Right ventricle myocardium inferior (tissue), 1 donor: ENCODE results near the gene GPC5. TPM values are rescaled to one million over a fixed set of nuclear protein-coding genes. Genes with fewer than 3 reads are reported as not detected.

ENCODE experiments used
- ATAC-seq: fragments of 200-7000 bp; cut with Tn5 transposase; one replicate; pipeline ENCODE4 v1.9.1; 2020; ENCODE audit warnings: mild to moderate bottlenecking, moderate library complexity
- DNase-seq: peaks from one replicate; pipeline ENCODE4 v3.0.0; 2021; ENCODE audit errors: missing footprints
- intact Hi-C: fragments of 100-400 bp; cut with DNase I; formaldehyde crosslinking; loops from one replicate; pipeline ENCODE4 v1.11.0; 2022
- total RNA-seq: library from RNA; stranded (reverse); fragmentation: NEBNext Ultra II Directional; extraction: Animal tissue kit (Norgen Biotek cat#: 25700); gene quantifications from one replicate; pipeline ENCODE4 v1.2.1, GENCODE V29; 2021
- donor health status: DM: no; HTN: yes; CAD: no; lungs with severe emphysema.

The GPC5 gene
- total RNA-seq, 1 donor from 2014 or later: 1.8 TPM

- intact Hi-C loops: no loop called here
- DNase-seq (no peak), ATAC-seq (no peak)
Measured at GRCh38 chr13:91948736-91949135, 550.3 kb downstream of the GPC5 start.

- intact Hi-C loops: no loop called here
- DNase-seq (no peak), ATAC-seq (no peak)
Measured at GRCh38 chr13:91950803-91951202, 552.4 kb downstream of the GPC5 start.

GRCh38 chr13:91955546-91956355 lies 557.3 kb downstream of the GPC5 start:
- no peak for ATAC-seq
- peak; percentile 18 for DNase-seq
- intact Hi-C loops: no loop called here

- ATAC-seq (no peak), DNase-seq (no peak)
- intact Hi-C loops: no loop called here
Measured at GRCh38 chr13:91960947-91961346, 562.5 kb downstream of the GPC5 start.

GRCh38 chr13:91962946-91963345 lies 564.5 kb downstream of the GPC5 start:
- no peak for ATAC-seq
- DNase-seq: no peak
- intact Hi-C loops: no loop called here

- DNase-seq (no peak), ATAC-seq (no peak)
- intact Hi-C loops: no loop called here
Measured at GRCh38 chr13:91965511-91965910, 567.1 kb downstream of the GPC5 start.

GRCh38 chr13:91978571-91978970 lies 580.1 kb downstream of the GPC5 start:
- intact Hi-C loops: no loop called here
- DNase-seq (no peak), ATAC-seq (no peak)

GRCh38 chr13:91986761-91987483 lies 588.5 kb downstream of the GPC5 start:
- intact Hi-C loops: no loop called here

GRCh38 chr13:91988331-91988730 lies 589.9 kb downstream of the GPC5 start:
- no peak for ATAC-seq
- intact Hi-C loops: no loop called here

More at GRCh38 chr13:91986761-91987483, 588.5 kb downstream of the GPC5 start:
- ATAC-seq (no peak), DNase-seq (no peak)

GRCh38 chr13:92012787-92013186 lies 614.4 kb downstream of the GPC5 start:
- intact Hi-C loops: no loop called here
- ATAC-seq (no peak), DNase-seq (no peak)

More at GRCh38 chr13:91988331-91988730, 589.9 kb downstream of the GPC5 start:
- no peak for DNase-seq

- intact Hi-C loops: no loop called here
- ATAC-seq (no peak), DNase-seq (no peak)
Measured at GRCh38 chr13:92017737-92018136, 619.3 kb downstream of the GPC5 start.

GRCh38 chr13:92028695-92029094 lies 630.3 kb downstream of the GPC5 start:
- intact Hi-C loops: no loop called here
- ATAC-seq: no peak
- no peak for DNase-seq

- ATAC-seq: no peak
- no peak for DNase-seq
- intact Hi-C loops: no loop called here
Measured at GRCh38 chr13:92029641-92030040, 631.2 kb downstream of the GPC5 start.

GRCh38 chr13:92038905-92039304 lies 640.5 kb downstream of the GPC5 start:
- no peak for ATAC-seq
- no peak for DNase-seq
- intact Hi-C loops: no loop called here

GRCh38 chr13:92042522-92042921 lies 644.1 kb downstream of the GPC5 start:
- ATAC-seq: no peak
- DNase-seq: no peak
- intact Hi-C loops: no loop called here

GRCh38 chr13:92044351-92044750 lies 645.9 kb downstream of the GPC5 start:
- DNase-seq (no peak), ATAC-seq (no peak)
- intact Hi-C loops: no loop called here

GRCh38 chr13:92054389-92054788 lies 656.0 kb downstream of the GPC5 start:
- intact Hi-C loops: no loop called here
- DNase-seq (no peak), ATAC-seq (no peak)

GRCh38 chr13:92074658-92075057 lies 676.2 kb downstream of the GPC5 start:
- intact Hi-C loops: loop anchor here (5.0 kb wide), 1 partner anchor 257 kb away; no protein-coding TSS in a partner anchor
- DNase-seq (no peak), ATAC-seq (no peak)

- intact Hi-C loops: no loop called here
- ATAC-seq: no peak
- no peak for DNase-seq
Measured at GRCh38 chr13:92097337-92097903, 699.0 kb downstream of the GPC5 start.

- no peak for DNase-seq
- no peak for ATAC-seq
- intact Hi-C loops: no loop called here
Measured at GRCh38 chr13:92101801-92102200, 703.4 kb downstream of the GPC5 start.
